NCI-H69 (cell line): Measurements from ENCODE around the gene B3GNT7.

Experiments
- DNase-seq: peaks from one replicate; lab custom pipeline; 2025; lab: John Stamatoyannopoulos, UW

Gene B3GNT7

DNA sequence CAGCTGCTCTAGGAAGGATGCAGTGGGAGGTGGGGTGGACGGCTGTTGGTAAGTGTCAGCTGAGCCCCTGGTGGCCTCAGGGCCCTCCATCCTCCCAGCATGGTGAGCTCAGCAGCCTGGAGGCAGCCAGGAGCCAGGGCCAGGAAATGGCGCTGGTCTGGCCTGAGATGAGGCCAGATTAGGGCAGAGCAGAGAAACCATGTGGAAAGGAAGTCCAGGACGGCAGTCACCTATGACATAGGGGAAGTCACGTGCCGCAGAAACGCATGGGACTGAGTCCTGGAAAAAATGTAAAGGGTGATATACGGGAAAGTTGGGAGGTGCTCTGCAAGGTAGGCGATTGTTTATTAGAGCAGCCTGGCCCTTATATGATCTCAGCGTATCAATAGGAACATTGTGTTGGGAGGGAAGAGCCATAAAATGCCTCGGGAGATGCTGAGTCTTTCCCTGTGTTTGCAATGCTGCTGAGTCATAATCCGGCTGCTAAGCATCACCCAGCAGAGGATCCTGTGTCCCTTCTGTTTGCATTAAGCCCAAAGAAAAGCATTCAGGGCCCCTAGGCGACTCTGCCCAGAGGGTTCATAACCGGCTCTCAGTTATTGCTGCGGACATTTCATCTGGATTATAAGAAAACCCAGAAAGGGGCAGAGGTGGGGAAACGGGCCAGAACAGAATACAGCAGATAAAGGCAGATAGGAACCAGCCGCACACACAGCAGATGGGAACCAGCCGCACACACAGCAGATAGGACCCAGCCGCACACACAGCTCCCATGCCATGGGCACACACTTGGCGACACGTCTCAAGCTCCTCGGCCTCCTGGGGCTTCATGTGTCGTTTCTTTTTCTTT is 30.3 kb upstream of the B3GNT7 start:
- DNase-seq: peak; percentile 85

DNA sequence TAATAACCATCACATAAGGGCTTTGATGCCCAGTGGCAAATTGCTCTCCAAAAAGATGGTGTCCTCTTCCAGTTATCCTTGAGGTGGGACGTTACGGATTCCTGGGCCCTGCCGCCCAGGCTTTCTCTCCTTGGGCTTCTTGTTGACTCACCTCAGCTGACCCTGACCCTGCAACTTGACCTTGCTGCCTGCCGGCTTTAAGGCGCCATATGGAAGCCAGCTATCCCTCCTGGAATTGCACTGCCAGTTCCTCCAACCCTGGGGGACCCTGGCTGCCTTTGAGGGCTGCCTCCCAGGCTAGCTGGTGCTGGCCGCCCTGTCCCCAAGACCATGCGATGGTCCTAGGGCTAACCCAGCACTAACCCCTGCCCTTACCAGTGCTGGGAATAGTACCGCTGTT is 28.3 kb upstream of the B3GNT7 start:
- DNase-seq: no peak

DNA sequence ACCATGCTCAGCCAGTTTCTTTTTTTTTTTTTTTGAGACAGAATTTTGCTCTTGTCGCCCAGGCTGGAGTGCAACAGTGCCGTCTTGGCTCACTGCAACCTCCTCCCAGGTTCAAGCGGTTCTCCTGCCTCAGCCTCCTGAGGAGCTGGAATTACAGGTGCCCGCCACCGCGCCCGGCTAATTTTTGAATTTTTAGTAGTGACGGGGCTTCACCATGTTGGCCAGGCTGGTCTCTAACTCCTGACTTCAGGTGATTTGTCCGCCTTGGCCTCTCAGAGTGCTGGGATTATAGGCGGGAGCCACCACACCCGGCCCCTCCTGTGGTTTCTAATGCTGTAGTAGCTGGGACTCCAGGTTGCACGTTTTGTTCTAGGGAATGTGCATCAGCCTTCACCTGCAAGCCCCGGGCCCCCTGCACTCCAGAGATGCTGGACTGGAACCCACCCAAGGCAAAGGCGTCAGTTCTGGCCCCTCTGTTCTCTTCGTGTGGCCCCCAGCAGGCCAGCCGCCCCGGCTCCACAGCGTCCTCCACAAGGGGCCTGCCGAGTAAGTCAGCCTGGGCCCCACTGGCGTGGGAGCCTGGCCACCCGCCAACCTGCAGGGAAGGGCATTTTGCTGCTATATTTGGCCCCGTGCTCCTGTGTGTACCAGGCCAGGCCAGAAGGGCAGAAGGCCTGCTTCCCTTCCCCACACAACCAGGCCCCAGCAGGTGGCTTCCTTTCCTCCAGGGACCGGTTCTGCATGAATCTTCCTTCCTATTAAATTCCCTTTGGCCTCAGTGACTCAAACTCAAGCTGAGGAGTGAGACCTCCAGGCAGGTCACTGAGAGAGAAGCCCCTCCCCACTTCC is 25.7 kb upstream of the B3GNT7 start:
- DNase-seq: no peak

DNA sequence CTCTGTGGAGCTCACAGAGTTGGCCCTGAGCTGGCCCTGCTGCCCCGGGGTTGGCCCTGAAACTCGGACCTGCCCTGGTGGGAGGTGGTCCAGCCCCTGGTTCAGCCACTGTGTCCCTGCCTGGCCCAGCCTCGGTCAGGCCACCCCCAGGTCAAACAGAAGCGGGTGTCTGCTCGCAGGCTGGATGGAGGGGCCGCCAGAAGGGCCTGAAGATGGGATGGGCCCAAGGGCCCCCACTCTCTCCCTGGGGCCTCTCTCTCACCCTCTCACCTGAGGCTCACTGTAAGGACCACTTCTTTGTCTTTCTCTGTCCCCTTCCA is 25.1 kb upstream of the B3GNT7 start:
- no peak for DNase-seq

DNA sequence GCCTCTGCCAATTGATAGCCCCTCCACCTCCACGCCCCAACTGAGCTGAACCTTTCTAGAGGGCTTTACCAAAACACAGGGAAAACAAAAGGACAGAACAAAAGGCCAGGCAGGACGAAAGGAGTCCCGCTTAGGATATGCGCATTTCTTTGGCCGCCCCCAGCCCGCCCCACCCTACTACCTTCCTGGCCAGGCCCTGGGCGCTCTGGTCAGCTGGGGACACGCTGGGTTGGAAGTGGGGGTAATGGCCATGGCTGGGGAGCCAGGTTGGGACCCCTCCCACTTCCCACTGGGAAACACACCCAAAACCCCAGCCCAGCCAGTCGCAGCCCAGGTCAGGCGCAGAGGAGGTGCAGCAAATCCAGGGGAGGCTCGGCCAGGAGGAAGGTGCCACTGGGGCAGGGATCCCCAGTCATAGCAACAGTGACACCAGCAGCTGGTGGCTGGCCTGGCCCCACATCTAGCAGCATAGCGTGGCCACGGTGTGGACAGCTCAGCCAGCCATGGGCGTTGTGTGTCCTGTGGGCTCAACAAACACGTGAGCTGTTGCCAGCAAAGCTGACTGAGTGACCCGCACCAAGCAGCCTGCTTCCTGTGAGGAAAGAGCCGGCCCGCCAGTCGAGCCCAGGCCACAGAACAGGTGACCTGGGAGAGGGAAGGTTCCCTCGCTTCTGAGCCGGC is 24.6 kb upstream of the B3GNT7 start:
- DNase-seq: no peak

DNA sequence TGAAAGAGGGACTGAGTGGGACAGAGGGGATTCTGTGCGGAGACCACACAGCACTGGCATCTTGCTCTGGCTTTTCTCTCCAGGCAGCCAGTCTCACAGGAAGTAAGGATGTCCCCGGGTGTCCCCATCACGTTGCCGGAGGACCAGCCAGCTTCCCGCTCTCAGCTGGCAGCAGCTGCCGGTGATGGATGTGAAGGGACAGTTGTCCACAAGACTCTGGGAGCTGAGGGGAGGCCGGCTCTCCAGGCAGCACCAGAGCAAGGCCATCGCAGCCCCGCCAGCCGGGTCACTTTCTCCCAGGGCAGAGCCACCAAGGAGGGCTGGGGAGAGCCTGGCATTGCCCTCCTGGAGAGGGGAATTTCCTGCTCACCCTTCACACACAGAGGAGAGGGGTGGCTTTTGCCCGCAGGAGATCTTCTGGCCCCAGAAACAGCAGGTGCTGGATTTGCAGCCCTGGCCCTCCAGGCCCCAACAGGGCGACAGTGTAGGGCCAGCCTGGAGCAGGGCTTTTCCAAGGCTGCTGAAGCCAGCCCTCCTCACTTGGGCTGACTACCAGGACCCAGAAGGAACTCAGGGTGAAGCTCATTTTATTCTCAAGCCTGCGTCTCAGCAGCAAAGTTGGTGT is 24.0 kb upstream of the B3GNT7 start:
- no peak for DNase-seq

DNA sequence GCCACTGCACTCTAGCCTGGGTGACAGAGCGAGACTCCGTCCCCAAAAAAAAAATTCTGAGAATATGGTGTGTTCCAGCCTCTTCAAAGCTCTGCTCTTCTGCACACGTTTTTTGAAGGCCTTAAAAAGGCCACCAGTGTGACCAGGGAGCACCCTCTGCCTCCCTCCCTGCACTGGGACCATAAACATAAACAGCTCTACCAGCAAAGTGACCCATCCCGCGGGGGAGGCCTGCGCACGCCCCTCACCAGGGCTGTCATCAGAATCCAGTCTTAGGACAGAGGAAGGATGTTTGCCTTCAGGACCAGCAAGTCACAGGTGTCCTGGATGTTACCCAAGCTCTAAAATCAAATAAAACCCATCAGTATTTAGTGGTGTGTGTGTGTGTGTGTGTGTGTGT is 23.2 kb upstream of the B3GNT7 start:
- no peak for DNase-seq

DNA sequence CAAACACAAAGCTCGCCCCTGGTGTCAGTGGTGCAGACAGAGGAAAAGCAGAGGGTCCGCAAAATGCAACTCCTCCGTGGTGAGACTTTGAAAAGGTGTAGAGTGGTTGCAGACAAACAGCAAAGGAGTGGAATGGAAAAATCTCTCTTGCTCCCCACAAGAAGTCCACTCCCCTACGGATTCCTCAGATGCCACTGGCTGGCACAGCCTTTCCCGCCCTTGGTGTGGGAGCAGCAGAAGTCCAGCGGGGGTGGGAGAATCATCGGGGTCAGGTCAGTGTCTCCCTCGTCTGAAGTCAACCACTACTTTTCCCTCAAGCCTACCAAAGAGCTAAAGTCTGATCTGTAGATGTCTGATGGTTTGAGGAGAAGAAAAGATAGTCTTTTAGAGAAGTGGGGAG is 22.3 kb upstream of the B3GNT7 start:
- DNase-seq: no peak

DNA sequence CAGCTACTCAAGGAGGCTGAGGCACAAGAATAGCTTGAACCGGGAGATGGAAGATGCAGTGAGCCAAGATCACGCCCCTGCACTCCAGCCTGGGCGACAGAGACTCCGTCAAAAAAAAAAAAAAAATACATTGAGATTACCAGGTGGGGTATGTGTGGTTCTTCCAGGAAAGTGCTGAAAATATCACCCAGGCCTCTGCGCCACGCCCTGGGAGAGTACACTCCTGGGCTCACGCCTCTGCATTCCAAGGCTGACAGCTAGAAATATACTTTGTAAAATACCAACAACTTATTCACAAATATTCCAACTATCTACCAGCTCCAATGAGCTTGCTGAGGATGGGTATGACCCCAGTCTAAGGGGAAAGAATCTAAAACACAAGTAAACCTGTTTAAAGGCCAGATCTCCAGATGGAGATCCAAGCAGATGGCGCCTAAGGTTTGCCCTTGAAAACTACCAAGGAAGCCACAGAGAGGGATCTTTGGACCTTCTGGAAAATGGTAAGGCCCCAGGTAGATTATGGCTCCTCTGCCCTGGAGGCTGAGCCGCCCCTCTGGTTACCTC is 21.6 kb upstream of the B3GNT7 start:
- no peak for DNase-seq

DNA sequence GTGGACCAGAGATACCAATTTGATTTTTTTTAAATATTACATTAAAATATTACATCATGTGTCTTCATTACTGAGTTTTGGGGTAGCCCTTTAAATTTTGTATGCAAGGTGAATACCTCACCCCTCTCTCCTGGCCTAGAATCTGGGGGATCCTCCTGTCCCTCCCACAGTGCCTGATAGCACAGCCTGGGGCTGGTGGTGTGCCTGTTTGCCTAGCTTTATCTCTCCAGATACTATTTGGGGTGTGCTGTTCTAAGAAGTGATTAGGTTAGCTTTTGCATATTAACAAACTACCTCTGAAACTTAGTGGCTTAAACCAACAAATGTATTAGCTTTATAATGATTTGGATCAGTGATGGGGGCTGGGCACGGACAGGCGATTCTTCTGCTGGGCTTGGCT is 20.7 kb upstream of the B3GNT7 start:
- no peak for DNase-seq

DNA sequence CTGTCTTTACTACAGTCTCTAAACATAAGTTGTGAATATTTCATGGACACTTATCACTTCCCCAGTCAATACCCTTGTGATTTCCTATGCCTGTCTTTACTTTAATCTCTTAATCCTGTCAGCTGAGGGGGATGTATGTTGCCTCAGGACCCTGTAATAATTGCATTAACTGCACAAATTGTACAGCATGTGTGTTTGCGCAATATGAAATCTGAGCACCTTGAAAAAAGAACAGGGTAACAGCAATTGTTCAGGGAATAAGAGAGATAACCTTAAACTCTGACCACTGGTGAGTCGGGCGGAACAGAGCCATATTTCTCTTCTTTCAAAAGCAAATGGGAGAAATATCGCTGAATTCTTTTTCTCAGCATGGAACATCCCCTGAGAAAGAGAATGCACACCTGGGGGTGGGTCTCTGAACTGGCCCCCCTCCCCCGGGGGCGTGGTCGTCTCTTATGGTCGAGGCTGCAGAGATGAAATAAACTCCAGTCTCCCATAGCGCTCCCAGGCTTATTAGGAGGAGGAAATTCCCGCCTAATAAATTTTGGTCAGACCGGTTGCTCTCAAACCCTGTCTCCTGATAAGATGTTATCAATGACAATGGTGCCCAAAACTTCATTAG is 19.4 kb upstream of the B3GNT7 start:
- DNase-seq: peak; percentile 13

DNA sequence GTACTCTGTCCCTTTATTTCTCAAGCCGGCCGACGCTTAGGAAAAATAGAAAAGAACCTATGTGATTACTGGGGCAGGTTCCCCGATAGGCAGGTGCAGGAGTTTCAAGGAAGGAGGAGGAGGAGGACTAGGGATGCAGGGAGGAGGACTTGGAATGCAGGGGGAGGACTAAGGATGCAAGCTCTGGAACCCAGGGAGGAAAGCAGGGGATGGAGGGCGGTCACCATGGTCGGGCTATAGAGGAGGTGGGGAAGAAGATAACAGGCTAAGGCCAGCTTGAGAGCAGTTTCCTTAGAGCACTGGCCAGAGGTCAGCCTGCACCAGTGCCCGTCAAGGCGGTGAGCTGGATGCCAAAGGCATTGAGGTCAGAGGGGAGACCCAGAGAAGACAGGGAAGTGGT is 18.7 kb upstream of the B3GNT7 start:
- no peak for DNase-seq

DNA sequence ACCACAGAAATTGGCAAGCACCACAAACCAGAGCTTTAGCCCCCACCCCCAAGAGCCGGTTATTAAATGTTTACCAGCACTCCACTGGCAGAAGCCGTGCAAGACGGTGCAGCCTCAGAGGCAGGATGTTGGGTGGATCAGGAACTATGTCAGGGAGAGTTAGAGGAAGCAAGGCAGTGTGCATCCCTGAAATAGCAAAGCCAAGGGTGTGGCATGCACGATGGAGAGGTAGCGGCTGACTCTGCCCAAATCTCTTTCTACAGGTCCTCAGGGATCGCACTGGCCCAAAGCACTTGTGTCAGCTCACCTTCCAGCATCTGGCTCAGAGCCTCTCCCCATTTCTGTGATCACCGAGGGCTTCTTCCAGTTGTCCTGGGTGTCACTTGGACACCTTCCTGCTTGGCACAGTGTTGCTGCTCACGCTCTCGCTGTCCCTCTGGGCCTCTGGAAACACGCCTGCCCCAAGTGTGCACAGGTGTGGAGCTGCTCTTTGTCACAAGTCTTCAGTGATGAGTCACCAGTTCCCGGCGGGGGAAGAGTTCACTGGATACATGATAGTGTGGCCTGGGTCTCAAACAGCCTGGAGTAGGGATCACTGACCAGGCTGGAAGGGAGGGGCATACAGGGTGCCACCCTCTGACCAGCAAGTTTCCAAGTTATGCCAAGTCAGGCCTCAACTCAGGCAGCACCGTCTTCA is 17.3 kb upstream of the B3GNT7 start:
- DNase-seq: peak; percentile 27

DNA sequence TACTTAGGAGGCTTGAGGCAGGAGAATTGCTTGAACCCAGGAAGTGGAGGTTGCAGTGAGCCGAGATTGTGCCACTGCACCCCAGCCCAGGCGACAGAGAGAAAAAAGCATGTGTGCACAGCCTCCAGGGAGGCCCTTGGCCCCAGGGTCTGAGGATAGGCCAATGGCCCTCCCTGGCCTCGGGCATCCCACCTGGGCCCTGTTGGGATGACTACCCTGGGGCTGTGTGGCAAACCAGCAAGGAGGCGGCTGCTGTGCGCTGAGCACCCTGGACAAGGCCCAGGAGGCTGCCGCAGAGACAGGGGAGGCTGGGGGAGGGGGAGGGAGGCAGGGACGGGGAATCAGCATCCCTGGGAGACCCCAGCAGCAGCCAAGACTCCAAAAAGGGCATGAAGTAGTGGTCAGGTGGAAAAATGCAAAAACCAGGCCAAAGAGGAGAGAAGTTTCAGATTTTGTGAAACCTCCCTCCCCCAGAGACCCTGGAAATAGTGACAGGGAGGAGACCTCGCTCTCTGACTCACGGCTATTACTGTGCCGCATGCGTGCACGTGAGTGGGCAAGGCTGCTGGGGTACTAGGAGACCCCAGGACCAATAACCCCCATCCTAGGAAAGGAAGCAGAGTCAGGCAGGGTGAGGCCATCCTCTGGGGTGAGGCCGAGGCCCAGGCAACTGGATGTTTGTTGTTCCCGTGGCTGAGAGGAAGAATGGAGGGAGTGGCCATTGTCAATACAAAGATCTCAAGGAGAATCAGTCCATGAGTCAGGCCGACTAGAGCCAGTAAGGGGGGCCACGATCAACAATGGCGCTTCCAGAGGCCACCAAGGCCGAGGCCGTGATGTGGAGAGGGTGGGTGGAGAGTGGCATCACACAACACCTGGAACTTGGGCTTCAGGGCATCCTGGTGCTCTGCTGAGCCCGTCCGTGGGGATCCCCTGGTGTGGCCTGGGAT is 16.0 kb upstream of the B3GNT7 start:
- no peak for DNase-seq

DNA sequence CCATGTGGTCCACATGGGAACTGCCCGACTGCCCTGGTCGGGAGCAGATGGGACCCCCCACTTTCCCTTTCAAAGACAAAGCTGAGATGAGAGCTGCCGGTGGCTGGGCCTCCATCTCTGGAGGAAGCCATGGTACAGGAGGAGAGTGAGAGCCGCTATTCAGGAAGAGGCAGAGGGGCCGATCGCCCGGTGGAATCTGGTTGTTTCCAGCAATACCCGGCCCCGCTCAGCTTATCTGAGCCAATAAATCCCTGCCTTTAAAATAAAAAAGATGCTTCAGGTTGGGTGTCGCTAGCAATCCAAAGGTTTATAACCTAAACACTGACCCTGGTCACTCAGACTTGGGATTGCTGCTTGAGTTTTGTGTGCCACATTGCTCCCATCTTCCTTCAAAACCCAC is 15.2 kb upstream of the B3GNT7 start:
- DNase-seq: no peak

DNA sequence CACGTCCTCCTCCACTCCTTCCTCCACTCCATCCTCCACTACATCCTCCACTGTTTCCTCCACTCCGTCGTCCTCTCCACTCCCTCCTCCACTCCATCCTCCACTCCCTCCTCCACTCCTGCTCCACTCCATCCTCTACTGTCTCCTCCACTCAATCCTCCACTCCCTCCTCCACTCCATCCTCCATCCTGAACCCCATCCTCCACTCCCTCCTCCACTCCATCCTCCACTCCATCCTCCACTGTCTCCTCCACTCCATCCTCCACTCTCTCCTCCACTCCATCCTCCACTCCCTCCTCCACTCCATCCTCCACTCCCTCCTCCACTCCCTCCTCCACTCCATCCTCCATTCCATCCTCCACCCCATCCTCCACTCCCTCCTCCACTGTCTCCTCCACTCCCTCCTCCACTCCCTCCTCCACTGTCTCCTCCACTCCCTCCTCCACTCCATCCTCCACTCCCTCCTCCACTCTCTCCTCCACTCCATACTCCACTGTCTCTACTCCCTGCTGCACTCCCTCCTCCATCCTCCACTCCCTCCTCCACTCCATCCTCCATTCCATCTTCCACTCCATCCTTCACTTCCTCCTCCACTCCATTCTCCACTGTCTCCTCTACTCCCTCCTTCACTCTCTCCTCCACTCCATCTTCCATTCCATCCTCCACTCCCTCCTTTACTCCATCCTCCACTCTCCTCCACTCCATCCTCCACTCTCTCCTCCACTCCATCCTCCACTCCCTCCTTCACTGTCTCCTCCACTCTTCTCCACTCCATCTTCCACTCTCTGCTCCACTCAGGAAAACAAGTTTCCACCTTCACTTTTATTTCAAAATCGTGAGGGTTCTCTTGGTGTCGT is 14.3 kb upstream of the B3GNT7 start:
- no peak for DNase-seq

DNA sequence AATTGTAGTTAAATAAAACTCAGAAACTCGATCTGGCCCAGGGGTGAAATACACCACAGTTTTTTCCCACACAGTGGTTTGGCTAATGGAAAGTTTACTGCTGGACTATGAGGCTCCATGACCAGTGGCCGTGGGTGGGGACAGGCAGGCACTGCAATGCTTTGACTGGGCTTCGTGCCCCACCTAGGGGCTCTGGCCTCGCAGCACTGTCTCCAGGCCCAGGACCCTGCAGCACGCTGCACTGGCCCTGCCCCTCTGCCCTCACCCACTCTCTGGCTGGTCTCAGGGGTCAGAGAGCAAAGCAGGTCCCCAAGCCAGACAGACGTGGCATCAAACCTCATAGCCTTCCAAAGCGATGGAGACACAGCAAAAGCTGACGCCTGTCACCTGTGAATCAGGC is 13.4 kb upstream of the B3GNT7 start:
- no peak for DNase-seq

DNA sequence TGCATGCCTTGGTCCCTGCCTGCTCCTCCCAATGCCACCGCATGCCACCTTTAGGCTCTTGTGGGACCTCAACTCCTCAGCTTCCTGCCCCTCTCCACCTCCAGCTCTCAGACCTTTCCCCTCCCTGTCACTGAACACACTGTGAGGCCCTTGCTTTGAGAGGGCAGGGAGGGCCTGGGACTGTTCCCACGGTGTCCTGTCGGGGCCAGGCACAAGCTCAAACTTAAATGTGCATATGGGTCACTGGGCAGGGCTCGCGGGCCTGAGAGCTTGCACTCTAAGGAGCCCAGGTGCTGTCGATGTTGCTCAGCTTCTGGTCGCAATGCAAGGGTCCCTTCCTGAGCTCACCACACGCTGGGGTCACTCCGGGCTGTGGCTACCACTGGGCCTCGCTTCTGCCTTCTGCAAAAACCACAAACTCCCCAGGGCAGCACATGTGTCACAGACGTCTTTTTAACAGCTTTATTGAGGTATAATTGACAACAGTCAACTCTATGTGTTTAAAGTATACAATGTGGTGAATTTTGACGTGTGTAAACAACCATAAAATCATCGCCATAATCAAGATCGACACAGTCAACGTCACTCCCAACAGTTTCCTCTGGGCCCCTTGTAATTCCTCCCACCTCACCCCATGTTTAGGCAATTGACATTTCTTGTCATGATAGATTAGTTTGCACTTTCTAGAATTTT is 11.9 kb upstream of the B3GNT7 start:
- no peak for DNase-seq
